ENCODE results near the gene TOP2A. TPM values are rescaled to one million over a fixed set of nuclear protein-coding genes. Genes with fewer than 3 reads are reported as not detected.

TOP2A gene
- total RNA-seq, 1 experiment from 2014 or later: 141 TPM

GRCh38 chr17:40419559-40420331, 2.0 kb upstream of the TOP2A start:
- ATAC-seq (no peak), DNase-seq (ENCODE audit: low read depth, low spot score) (no peak)
- H3K4me2 ChIP-seq (ENCODE audit: low read length): no peak overlapping the region
- no peak overlapping the region; the same call in 1 of the 2 replicates for H3K27ac ChIP-seq (ENCODE audit: low read depth, low read length)
- no peaks in the 10 kb centered on the region for H3K9me3 ChIP-seq (ENCODE audit: control insufficient read depth in 1 of 2, insufficient read depth in 1 of 2, low read depth in 1 of 2, low read length in 2 of 2)
- H2AFZ ChIP-seq (ENCODE audit: low read depth, low read length, poor library complexity, severe bottlenecking): no peak overlapping the region
- H3K9me2 ChIP-seq (ENCODE audit: insufficient read depth): no peaks in the 10 kb centered on the region
- H3K27me3 ChIP-seq (ENCODE audit: insufficient read depth, low read length): no peaks in the 10 kb centered on the region
- H3K4me3 ChIP-seq (replicated peaks in 1 of 2; ENCODE audit: low read depth in 1 of 2, low read length in 2 of 2): no peak overlapping the region
- intact Hi-C loops (cut with micrococcal nuclease): loop anchor here (5.0 kb wide), 1 partner anchor 117 kb away; no protein-coding TSS in a partner anchor
- no TSS peak for BruUV-seq (replicated peaks)
- RAD21 ChIA-PET (ENCODE audit: low non-redundant PET in 1 of 2, low total read pairs in 2 of 2, uncharacterized antibody in 2 of 2, unreplicated experiment in 2 of 2): no interaction called here
- POLR2A ChIA-PET: no interaction called here
- peaks cover 3 to 14% of the 10 kb centered on the region in 2 experiments; a peak in 3 of 4 replicates for H3K36me3 ChIP-seq (ENCODE audit: control insufficient read depth in 1 of 2, insufficient read depth in 2 of 2, low read length in 2 of 2)
- peaks cover 15 to 40% of the 10 kb centered on the region in 2 experiments; a peak in 3 of 4 replicates for H3K4me1 ChIP-seq (ENCODE audit: control insufficient read depth in 1 of 2, insufficient read depth in 2 of 2, low read length in 2 of 2)
- H4K20me1 ChIP-seq (ENCODE audit: insufficient read depth): no peaks in the 10 kb centered on the region
- CTCF ChIA-PET: no interaction called here
- peaks cover 29% of the 10 kb centered on the region for H3K79me2 ChIP-seq (ENCODE audit: insufficient read depth, low read length)
- TF ChIP-seq ELF1 (IDR thresholded peaks at IDR 0.05; ENCODE audit: borderline replicate concordance, low read depth) (no peak), ZNF274 (IDR thresholded peaks at IDR 0.05; ENCODE audit: low read depth, low read length) (no peak), EZH2 (IDR thresholded peaks at IDR 0.05) (no peak), ZBTB33 (IDR thresholded peaks at IDR 0.05; ENCODE audit: extremely low read depth, insufficient replicate concordance, low read length) (no peak)
- TF ChIP-seq, protein P1, sequence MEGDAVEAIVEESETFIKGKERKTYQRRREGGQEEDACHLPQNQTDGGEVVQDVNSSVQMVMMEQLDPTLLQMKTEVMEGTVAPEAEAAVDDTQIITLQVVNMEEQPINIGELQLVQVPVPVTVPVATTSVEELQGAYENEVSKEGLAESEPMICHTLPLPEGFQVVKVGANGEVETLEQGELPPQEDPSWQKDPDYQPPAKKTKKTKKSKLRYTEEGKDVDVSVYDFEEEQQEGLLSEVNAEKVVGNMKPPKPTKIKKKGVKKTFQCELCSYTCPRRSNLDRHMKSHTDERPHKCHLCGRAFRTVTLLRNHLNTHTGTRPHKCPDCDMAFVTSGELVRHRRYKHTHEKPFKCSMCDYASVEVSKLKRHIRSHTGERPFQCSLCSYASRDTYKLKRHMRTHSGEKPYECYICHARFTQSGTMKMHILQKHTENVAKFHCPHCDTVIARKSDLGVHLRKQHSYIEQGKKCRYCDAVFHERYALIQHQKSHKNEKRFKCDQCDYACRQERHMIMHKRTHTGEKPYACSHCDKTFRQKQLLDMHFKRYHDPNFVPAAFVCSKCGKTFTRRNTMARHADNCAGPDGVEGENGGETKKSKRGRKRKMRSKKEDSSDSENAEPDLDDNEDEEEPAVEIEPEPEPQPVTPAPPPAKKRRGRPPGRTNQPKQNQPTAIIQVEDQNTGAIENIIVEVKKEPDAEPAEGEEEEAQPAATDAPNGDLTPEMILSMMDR (IDR thresholded peaks at IDR 0.05 in 2 of 3, conservative IDR thresholded peaks at IDR 0.05 in 1 of 3; ENCODE audit: borderline replicate concordance in 1 of 3, insufficient read depth in 1 of 3, low read depth in 2 of 3, low read length in 2 of 3): no peak
- no peak overlapping the region for H3K9ac ChIP-seq (ENCODE audit: low read length)
